HG03354 (cell line): ENCODE results near the gene ZC3H13.

Experiments used
- ATAC-seq: cut with Tn5 transposase; IDR thresholded peaks from one replicate; pipeline ENCODE4 v1.9.1; 2021; ENCODE audit warnings: mild to moderate bottlenecking; ENCODE audit not compliant: unreplicated experiment, poor library complexity, severe bottlenecking

Gene ZC3H13

GRCh38 chr13:46052319-46053161 is at the start of gene ZC3H13:
ZC3H13 (minus strand) TSS chr13:46052746; CDS start chr13:46045507, 7,239 bp downstream.
- ATAC-seq = peak; percentile 100

- no peak for ATAC-seq
Measured at GRCh38 chr13:46102255-46102605, 49.7 kb upstream of the ZC3H13 start.

GRCh38 chr13:46101484-46102254 is 49.1 kb upstream of the ZC3H13 start:
- ATAC-seq = peak; percentile 66

GRCh38 chr13:46101002-46101401 is 48.5 kb upstream of the ZC3H13 start:
- no peak for ATAC-seq

GRCh38 chr13:46100191-46100815 is 47.8 kb upstream of the ZC3H13 start:
- ATAC-seq = no peak

- no peak for ATAC-seq
Measured at GRCh38 chr13:46097663-46098062, 45.1 kb upstream of the ZC3H13 start.

GRCh38 chr13:46097015-46097414 is 44.5 kb upstream of the ZC3H13 start:
- ATAC-seq = no peak

GRCh38 chr13:46094478-46094877 is 41.9 kb upstream of the ZC3H13 start:
- no peak for ATAC-seq

GRCh38 chr13:46088821-46089562 is 36.4 kb upstream of the ZC3H13 start:
- ATAC-seq = no peak

GRCh38 chr13:46087481-46087880 is 34.9 kb upstream of the ZC3H13 start:
- no peak for ATAC-seq

GRCh38 chr13:46086985-46087384 is 34.4 kb upstream of the ZC3H13 start:
- no peak for ATAC-seq

- no peak for ATAC-seq
Measured at GRCh38 chr13:46086421-46086922, 33.9 kb upstream of the ZC3H13 start.

- ATAC-seq = no peak
Measured at GRCh38 chr13:46085737-46086136, 33.2 kb upstream of the ZC3H13 start.

- ATAC-seq = no peak
Measured at GRCh38 chr13:46082324-46082723, 29.8 kb upstream of the ZC3H13 start.

GRCh38 chr13:46079770-46080169 is 27.2 kb upstream of the ZC3H13 start:
- ATAC-seq = no peak

- ATAC-seq = no peak
Measured at GRCh38 chr13:46077265-46077664, 24.7 kb upstream of the ZC3H13 start.

- ATAC-seq = no peak
Measured at GRCh38 chr13:46076827-46077226, 24.3 kb upstream of the ZC3H13 start.

- ATAC-seq = no peak
Measured at GRCh38 chr13:46075811-46076210, 23.3 kb upstream of the ZC3H13 start.

- peak; percentile 90 for ATAC-seq
Measured at GRCh38 chr13:46071590-46072249, 19.2 kb upstream of the ZC3H13 start.
